HG02610 (cell line): ENCODE results near the gene IRX4.

Source experiments
- ATAC-seq: cut with Tn5 transposase; IDR thresholded peaks from one replicate; pipeline ENCODE4 v1.9.1; 2021; ENCODE audit warnings: mild to moderate bottlenecking, moderate library complexity; ENCODE audit not compliant: unreplicated experiment

IRX4 gene

GRCh38 chr5:1882337-1883119 lies at the start of gene IRX4:
TSS of gene IRX4 (minus strand) at chr5:1882925. CDS start at chr5:1882647, 278 bp downstream.
- ATAC-seq, result no peak

- ATAC-seq, result no peak
Measured at GRCh38 chr5:1931604-1932231, 49.0 kb upstream of the IRX4 start.

- no peak for ATAC-seq
Measured at GRCh38 chr5:1930880-1931603, 48.3 kb upstream of the IRX4 start.

DNA sequence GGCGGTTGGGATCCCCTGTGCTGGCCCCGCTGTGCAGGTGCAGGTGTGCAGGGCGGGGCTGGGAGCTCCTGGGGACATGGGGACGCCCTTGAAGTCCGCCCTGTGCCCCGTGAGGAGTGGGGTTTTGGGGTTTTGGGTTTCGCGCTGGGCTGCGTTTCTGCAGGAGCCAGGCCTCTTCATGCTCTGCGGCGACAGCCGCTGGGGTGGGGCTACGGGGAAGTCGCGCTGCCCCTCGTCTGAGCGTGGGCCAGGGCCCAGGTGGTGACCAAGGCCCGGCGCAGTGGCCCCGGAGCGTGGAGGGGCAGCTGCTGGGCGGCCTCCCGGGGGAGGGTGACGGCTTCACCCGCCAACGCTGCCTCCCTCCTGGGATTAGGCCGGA lies 47.8 kb upstream of the IRX4 start:
- no peak for ATAC-seq

DNA sequence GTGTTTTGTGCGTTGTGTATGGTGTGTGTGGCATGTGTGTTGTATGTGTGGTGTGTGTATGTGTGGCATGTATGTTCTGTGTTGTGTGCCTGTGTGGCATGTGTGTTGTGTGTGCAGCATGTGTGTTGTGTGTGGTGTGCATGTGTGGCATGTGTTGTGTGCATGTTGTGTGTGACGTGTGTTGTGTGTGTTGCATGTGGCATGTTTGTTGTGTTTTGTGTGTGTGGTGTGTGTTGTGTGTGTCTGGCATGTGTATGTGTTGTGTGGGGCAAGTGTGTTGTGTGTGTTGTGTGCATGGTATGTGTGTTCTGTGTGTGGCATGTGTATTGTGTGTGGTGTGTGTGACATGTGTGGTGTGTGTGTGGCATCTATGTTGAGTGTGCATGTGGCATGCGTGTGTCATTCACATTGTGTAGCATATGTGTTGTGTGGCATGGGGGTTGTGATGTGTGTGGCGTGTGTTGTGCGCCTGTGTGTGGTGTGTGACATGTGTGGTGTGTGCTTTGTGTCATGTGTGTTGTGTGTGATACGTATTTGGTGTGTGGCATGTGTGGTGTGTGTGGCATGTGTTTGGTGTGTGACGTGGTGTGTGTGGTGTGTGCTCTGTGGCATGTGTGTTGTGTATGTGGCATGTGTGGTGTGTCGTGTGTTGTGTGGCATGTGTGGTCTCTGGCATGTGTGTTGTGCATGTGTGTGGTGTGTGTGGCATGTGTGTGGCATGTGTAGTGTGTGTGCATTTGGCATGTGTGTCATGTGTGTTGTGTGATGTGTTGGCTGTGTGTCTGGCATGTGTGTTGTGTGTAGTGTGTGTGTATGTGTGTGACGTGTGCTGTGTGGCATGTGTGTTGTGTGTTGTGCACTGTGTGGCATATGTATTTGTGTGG lies 46.6 kb upstream of the IRX4 start:
- no peak for ATAC-seq

GRCh38 chr5:1926471-1927341 lies 44.0 kb upstream of the IRX4 start:
- no peak for ATAC-seq

DNA sequence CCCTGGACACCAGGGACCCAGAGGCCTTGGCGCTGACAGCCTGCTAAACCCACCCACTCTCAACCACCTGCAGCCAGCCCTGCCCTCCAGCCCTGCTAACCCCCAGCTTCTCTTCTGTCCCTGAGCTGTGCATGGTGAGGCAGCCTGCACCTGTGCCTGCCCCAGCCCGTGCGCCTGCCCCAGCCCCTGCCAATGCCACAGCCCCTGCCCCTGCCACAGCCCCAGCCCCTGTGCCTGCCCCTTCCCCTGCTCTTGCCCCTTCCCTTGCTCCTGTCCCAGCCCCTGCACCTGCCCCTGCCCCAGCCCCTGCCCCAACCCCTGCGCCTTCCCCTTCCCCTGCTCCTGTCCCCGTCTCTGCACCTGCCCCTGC lies 43.3 kb upstream of the IRX4 start:
- no peak for ATAC-seq

DNA sequence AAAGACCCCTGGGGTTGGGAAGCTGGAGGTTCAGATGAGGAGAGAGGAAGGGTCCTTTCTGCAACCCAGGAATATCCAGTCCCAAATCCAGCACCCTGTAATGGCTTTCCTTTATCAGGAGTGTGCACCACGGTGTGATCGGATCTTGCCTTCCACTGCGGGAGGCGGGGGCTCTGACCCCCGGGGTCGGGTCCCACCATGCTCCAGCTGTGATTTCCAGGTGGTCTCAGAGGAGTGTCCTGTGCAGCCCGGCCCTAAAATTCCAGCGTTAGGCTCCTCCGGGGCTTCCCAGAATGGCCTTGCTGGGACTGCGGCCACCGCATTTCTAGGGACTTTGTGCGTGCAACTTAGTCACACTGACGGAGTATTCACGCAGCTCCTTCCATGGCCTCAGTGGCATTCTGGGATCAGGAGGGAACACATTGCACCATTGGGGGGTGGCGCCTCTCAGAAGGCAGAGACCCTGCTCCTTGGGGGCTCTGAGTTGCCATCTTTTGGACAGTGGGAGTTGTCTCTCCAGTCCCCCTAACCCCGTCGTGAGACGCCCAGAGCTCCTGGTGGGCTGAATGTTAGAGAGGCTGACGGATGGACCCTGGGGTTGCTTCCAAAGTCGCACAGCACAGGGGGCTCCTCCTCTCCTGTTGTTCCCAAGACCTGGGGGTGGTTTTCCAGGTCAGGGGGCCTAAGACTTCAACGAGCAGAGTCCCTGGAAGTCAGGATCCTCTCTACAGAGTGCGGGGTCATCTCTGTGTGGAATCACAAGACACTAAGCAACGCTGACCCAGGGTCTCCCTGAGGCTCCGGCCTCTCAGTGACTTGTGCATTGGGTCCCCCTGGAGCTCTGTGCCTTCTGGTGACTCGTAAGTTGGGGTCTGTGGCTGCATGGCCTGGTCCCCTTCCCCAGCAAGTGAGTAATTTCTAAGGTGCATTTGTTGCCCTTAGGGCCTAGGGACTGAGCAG lies 42.7 kb upstream of the IRX4 start:
- ATAC-seq, result no peak

DNA sequence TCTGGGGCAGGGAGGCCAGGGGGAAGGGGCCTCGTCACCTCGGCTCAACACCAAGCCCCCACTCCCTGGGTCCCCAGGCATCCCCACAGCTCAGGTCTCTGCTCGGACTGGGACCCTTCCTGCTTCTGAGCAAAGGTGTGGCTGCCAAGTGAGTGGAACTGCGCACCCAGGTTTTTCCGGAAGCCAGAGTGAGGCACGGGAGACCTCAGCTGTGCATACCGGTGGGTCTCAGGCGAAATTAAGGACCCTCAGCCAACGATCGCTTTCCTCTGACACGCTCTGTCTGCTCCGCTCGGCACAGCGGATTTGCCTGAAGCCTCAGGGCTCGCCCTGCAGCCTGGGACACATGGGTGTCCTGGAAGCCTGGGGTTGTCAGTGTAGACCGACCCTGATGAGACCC lies 41.0 kb upstream of the IRX4 start:
- ATAC-seq, result no peak

GRCh38 chr5:1923341-1923740 lies 40.6 kb upstream of the IRX4 start:
- ATAC-seq, result no peak

DNA sequence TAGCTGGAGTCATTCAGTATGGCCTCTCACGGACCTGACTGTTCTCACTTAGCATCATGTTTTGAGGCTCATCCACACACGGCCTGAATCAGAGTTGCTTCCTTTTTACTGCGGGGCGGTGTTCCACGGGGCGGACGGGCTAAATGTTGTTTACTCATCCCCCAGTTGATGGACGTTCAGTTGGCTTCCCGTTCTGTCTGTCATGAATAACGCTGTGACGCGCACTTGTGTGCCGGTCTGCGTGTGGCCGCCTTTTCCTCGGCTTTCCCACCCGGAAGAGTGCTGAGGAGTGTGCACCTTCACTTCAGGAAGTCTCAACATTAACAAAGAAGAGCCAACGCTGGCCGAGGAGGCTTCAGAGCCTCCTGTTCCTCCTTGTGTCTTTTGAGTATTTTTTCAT lies 39.0 kb upstream of the IRX4 start:
- ATAC-seq, result no peak

GRCh38 chr5:1919750-1920149 lies 37.0 kb upstream of the IRX4 start:
- ATAC-seq, result no peak

GRCh38 chr5:1919209-1919566 lies 36.5 kb upstream of the IRX4 start:
- ATAC-seq, result no peak

GRCh38 chr5:1918488-1919208 lies 35.9 kb upstream of the IRX4 start:
- ATAC-seq, result no peak

GRCh38 chr5:1917830-1918487 lies 35.2 kb upstream of the IRX4 start:
- no peak for ATAC-seq

DNA sequence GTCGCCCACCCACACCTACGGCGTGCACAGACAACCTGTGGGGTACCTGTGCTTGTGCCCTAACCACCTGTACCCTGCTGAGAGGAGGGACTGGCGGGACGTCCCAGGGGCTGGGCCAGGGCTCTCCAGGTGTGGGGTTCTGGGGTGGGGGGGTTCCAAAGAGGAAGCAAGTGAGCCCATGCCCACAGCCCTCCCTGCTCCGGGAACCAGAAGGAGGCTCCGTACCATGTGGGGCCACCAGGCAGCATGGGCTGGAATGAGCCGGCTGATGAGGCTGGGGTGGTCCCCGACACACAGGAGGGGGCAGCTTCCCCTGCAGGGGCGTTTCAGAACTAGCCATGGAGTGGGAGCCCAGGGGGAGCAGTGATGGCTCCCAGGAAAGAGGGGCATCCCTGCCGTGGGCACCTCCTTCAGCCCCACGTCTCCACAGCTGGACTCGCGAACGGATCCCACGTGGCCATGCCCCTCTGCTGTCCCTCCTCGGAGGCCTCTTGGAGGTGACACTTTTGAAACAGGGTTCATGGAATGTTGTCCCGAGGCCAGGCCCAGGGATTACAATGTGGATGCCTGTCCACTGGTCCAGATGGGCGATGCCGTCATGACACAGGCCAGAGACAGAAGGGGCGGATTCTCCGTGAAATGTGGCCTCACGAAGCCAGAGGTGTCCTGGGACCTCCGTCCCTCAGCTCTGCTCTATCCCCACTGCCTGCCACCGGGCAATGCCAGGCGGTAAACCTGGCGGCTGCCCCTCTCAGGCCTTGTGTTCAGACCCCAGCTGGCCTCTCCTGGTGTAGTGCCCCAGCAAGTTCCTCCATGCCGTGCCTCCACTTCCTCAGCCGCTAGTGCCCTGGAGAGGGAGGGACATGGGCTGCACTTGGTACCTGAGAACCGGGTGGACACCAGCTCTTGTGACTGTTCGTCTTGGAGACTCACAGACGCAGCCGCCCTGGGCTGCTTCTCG lies 33.6 kb upstream of the IRX4 start:
- ATAC-seq, result no peak

- ATAC-seq, result no peak
Measured at GRCh38 chr5:1915316-1915715, 32.6 kb upstream of the IRX4 start.
